Colon (tissue), 2 donors: Measurements from ENCODE around the gene MRPL40.

Experiments
- FAIRE-seq: peaks from 2 replicates; lab custom pipeline; 2012; peaks lifted over from hg19 to GRCh38; lab: Jason Lieb, UNC
- donor health status: control.
- donor health status: control.

MRPL40 gene

GRCh38 chr22:19483481-19484244 lies 51.3 kb downstream of the MRPL40 start:
- FAIRE-seq, result no peak
